LNCaP clone FGC (cell line): Measurements from ENCODE around the gene EEPD1.

Experiments used
- DNase-seq: peaks from one replicate; pipeline ENCODE4 v3.0.0-alpha.2; 2011; ENCODE audit warnings: low read depth
- H3K4me3 ChIP-seq: 2 replicates; pipeline ENCODE4 v1.5.1; 2011; ENCODE audit warnings: mild to moderate bottlenecking, low read depth, low read length, control low read depth
- CTCF ChIP-seq: IDR thresholded peaks from 2 replicates; pipeline ENCODE4 v1.5.1; 2012; ENCODE audit warnings: mild to moderate bottlenecking; ENCODE audit not compliant: control insufficient read depth, insufficient read depth; ENCODE audit errors: extremely low read depth

Gene EEPD1

GRCh38 chr7:36149694-36150452 lies 3.2 kb upstream of the EEPD1 start:
- no peak for TF ChIP-seq CTCF
- DNase-seq: no peak
- no peak overlapping the region for H3K4me3 ChIP-seq

- peak overlapping the region; percentile 38 for H3K4me3 ChIP-seq
- no peak for TF ChIP-seq CTCF
- no peak for DNase-seq
Observed at GRCh38 chr7:36151921-36152755, 916 bp upstream of the EEPD1 start.

- DNase-seq: no peak
- H3K4me3 ChIP-seq: peak overlapping the region; percentile 83
- no peak for TF ChIP-seq CTCF
Observed at GRCh38 chr7:36153571-36154097, 580 bp downstream of the EEPD1 start.

GRCh38 chr7:36154255-36155212 lies 1.5 kb downstream of the EEPD1 start:
- no peak for DNase-seq
- no peak for TF ChIP-seq CTCF
- peak overlapping the region; percentile 83 for H3K4me3 ChIP-seq

- peak; percentile 74 for DNase-seq
- peak overlapping the region; percentile 83 for H3K4me3 ChIP-seq
Observed at GRCh38 chr7:36155811-36156361, 2.8 kb downstream of the EEPD1 start.

More at GRCh38 chr7:36155811-36156361, 2.8 kb downstream of the EEPD1 start:
- TF ChIP-seq CTCF: no peak
